ENCODE data around the gene SAMD8. TPM values are rescaled to one million over a fixed set of nuclear protein-coding genes. Genes with fewer than 3 reads are reported as not detected.
"Not testable (repeated sequence)": the region's sequence is repeated elsewhere in the genome, so short reads cannot be mapped to it uniquely, and the experiment has no call there.

The SAMD8 gene
- polyA plus RNA-seq, 1 donor = 12.3 TPM

- H3K4me3 ChIP-seq (ENCODE audit: low read length); H3K36me3 ChIP-seq (ENCODE audit: control insufficient read depth, insufficient read depth, low read length); H3K27ac ChIP-seq (ENCODE audit: low read length); H3K9me3 ChIP-seq (ENCODE audit: control insufficient read depth, low read depth, low read length); DNase-seq; H3K27me3 ChIP-seq (ENCODE audit: control insufficient read depth, insufficient read depth, low read length): not testable (repeated sequence)
- no CpG with 5 or more reads among the region's 14 CpGs for WGBS (ENCODE audit: insufficient coverage, low lambda C conversion rate)
- peaks cover 20% of the 10 kb centered on the region for H3K4me1 ChIP-seq (ENCODE audit: control insufficient read depth, insufficient read depth, low read length)
Observed at GRCh38 chr10:75206638-75207037, 95.2 kb downstream of the SAMD8 start.

- Histone ChIP-seq H3K27ac (ENCODE audit: low read length) (no peak overlapping the region), H3K9me3 (ENCODE audit: control insufficient read depth, low read depth, low read length) (no peaks in the 10 kb centered on the region), H3K27me3 (ENCODE audit: control insufficient read depth, insufficient read depth, low read length) (no peaks in the 10 kb centered on the region), H3K4me1 (ENCODE audit: control insufficient read depth, insufficient read depth, low read length) (peaks cover 20% of the 10 kb centered on the region), H3K4me3 (ENCODE audit: low read length) (no peak overlapping the region), H3K36me3 (ENCODE audit: control insufficient read depth, insufficient read depth, low read length) (peaks cover 2% of the 10 kb centered on the region)
- no peak for DNase-seq
- WGBS (ENCODE audit: insufficient coverage, low lambda C conversion rate) = 84% methylated on average over 2 of the region's 13 CpGs
Observed at GRCh38 chr10:75207079-75207856, 95.8 kb downstream of the SAMD8 start.

GRCh38 chr10:75207857-75208144, 96.3 kb downstream of the SAMD8 start:
- Histone ChIP-seq H3K27me3 (ENCODE audit: control insufficient read depth, insufficient read depth, low read length) (no peaks in the 10 kb centered on the region), H3K9me3 (ENCODE audit: control insufficient read depth, low read depth, low read length) (no peaks in the 10 kb centered on the region), H3K4me1 (ENCODE audit: control insufficient read depth, insufficient read depth, low read length) (peaks cover 22% of the 10 kb centered on the region), H3K36me3 (ENCODE audit: control insufficient read depth, insufficient read depth, low read length) (peaks cover 7% of the 10 kb centered on the region), H3K27ac (ENCODE audit: low read length) (peak overlapping the region; percentile 30), H3K4me3 (ENCODE audit: low read length) (no peak overlapping the region)
- WGBS (ENCODE audit: insufficient coverage, low lambda C conversion rate) = no CpG with 5 or more reads among the region's 1 CpG
- DNase-seq = peak; percentile 50 to 73

GRCh38 chr10:75208181-75208580, 96.7 kb downstream of the SAMD8 start:
- H3K27me3 ChIP-seq (ENCODE audit: control insufficient read depth, insufficient read depth, low read length) = no peaks in the 10 kb centered on the region
- H3K4me1 ChIP-seq (ENCODE audit: control insufficient read depth, insufficient read depth, low read length) = peaks cover 22% of the 10 kb centered on the region
- DNase-seq = no peak
- WGBS (ENCODE audit: insufficient coverage, low lambda C conversion rate) = no CpG with 5 or more reads among the region's 4 CpGs
- H3K9me3 ChIP-seq (ENCODE audit: control insufficient read depth, low read depth, low read length) = no peaks in the 10 kb centered on the region
- H3K36me3 ChIP-seq (ENCODE audit: control insufficient read depth, insufficient read depth, low read length) = peaks cover 10% of the 10 kb centered on the region
- H3K27ac ChIP-seq (ENCODE audit: low read length) = peak overlapping the region; percentile 30
- H3K4me3 ChIP-seq (ENCODE audit: low read length) = no peak overlapping the region

GRCh38 chr10:75209086-75209920, 97.8 kb downstream of the SAMD8 start:
- Histone ChIP-seq H3K9me3 (ENCODE audit: control insufficient read depth, low read depth, low read length) (no peaks in the 10 kb centered on the region), H3K4me3 (ENCODE audit: low read length) (peak overlapping the region; percentile 92), H3K36me3 (ENCODE audit: control insufficient read depth, insufficient read depth, low read length) (peaks cover 19% of the 10 kb centered on the region), H3K4me1 (ENCODE audit: control insufficient read depth, insufficient read depth, low read length) (peaks cover 22% of the 10 kb centered on the region), H3K27ac (ENCODE audit: low read length) (peak overlapping the region; percentile 98), H3K27me3 (ENCODE audit: control insufficient read depth, insufficient read depth, low read length) (no peaks in the 10 kb centered on the region)
- DNase-seq = no peak
- 95% methylated on average over 2 of the region's 16 CpGs for WGBS (ENCODE audit: insufficient coverage, low lambda C conversion rate)

GRCh38 chr10:75209921-75210281, 98.4 kb downstream of the SAMD8 start:
- peak; percentile 75 to 83 for DNase-seq
- no peaks in the 10 kb centered on the region for H3K27me3 ChIP-seq (ENCODE audit: control insufficient read depth, insufficient read depth, low read length)
- H3K4me3 ChIP-seq (ENCODE audit: low read length) = peak overlapping the region; percentile 92
- 0% methylated on average over 1 of the region's 19 CpGs for WGBS (ENCODE audit: insufficient coverage, low lambda C conversion rate)
- H3K36me3 ChIP-seq (ENCODE audit: control insufficient read depth, insufficient read depth, low read length) = peaks cover 25% of the 10 kb centered on the region
- H3K4me1 ChIP-seq (ENCODE audit: control insufficient read depth, insufficient read depth, low read length) = peaks cover 22% of the 10 kb centered on the region
- H3K9me3 ChIP-seq (ENCODE audit: control insufficient read depth, low read depth, low read length) = no peaks in the 10 kb centered on the region
- peak overlapping the region; percentile 98 for H3K27ac ChIP-seq (ENCODE audit: low read length)

- Histone ChIP-seq H3K27me3 (ENCODE audit: control insufficient read depth, insufficient read depth, low read length) (no peaks in the 10 kb centered on the region), H3K9me3 (ENCODE audit: control insufficient read depth, low read depth, low read length) (no peaks in the 10 kb centered on the region), H3K36me3 (ENCODE audit: control insufficient read depth, insufficient read depth, low read length) (peaks cover 30% of the 10 kb centered on the region), H3K27ac (ENCODE audit: low read length) (peak within 1 kb of the TSS; percentile 98), H3K4me1 (ENCODE audit: control insufficient read depth, insufficient read depth, low read length) (peaks cover 22% of the 10 kb centered on the region), H3K4me3 (ENCODE audit: low read length) (peak within 1 kb of the TSS; percentile 92)
- WGBS (ENCODE audit: insufficient coverage, low lambda C conversion rate) = no CpG with 5 or more reads among the region's 80 CpGs
- DNase-seq = peak; percentile 89 to 93
Observed at GRCh38 chr10:75210282-75211006, 99.0 kb downstream of the SAMD8 start, which contains the start of gene VDAC2. TSS of gene VDAC2 (plus strand) at chr10:75210796. CDS start at chr10:75211159, 363 bp downstream.

- Histone ChIP-seq H3K27me3 (ENCODE audit: control insufficient read depth, insufficient read depth, low read length) (no peaks in the 10 kb centered on the region), H3K4me3 (ENCODE audit: low read length) (peak overlapping the region; percentile 92), H3K36me3 (ENCODE audit: control insufficient read depth, insufficient read depth, low read length) (peaks cover 36% of the 10 kb centered on the region), H3K27ac (ENCODE audit: low read length) (peak overlapping the region; percentile 98), H3K9me3 (ENCODE audit: control insufficient read depth, low read depth, low read length) (no peaks in the 10 kb centered on the region), H3K4me1 (ENCODE audit: control insufficient read depth, insufficient read depth, low read length) (peaks cover 22% of the 10 kb centered on the region)
- WGBS (ENCODE audit: insufficient coverage, low lambda C conversion rate) = no CpG with 5 or more reads among the region's 38 CpGs
- DNase-seq = peak; percentile 38 to 85
Observed at GRCh38 chr10:75211007-75211691, 99.7 kb downstream of the SAMD8 start.

GRCh38 chr10:75212343-75212742, 100.9 kb downstream of the SAMD8 start:
- H3K9me3 ChIP-seq (ENCODE audit: control insufficient read depth, low read depth, low read length) = no peaks in the 10 kb centered on the region
- H3K27me3 ChIP-seq (ENCODE audit: control insufficient read depth, insufficient read depth, low read length) = no peaks in the 10 kb centered on the region
- DNase-seq = no peak
- WGBS (ENCODE audit: insufficient coverage, low lambda C conversion rate) = 90% methylated on average over 2 of the region's 6 CpGs
- H3K4me1 ChIP-seq (ENCODE audit: control insufficient read depth, insufficient read depth, low read length) = peaks cover 21% of the 10 kb centered on the region
- H3K4me3 ChIP-seq (ENCODE audit: low read length) = no peak overlapping the region
- no peak overlapping the region for H3K27ac ChIP-seq (ENCODE audit: low read length)
- H3K36me3 ChIP-seq (ENCODE audit: control insufficient read depth, insufficient read depth, low read length) = peaks cover 48% of the 10 kb centered on the region

GRCh38 chr10:75220274-75220673, 108.8 kb downstream of the SAMD8 start:
- Histone ChIP-seq H3K27me3 (ENCODE audit: control insufficient read depth, insufficient read depth, low read length) (no peaks in the 10 kb centered on the region), H3K36me3 (ENCODE audit: control insufficient read depth, insufficient read depth, low read length) (peaks cover 86% of the 10 kb centered on the region), H3K9me3 (ENCODE audit: control insufficient read depth, low read depth, low read length) (no peaks in the 10 kb centered on the region), H3K27ac (ENCODE audit: low read length) (no peak overlapping the region), H3K4me3 (ENCODE audit: low read length) (no peak overlapping the region), H3K4me1 (ENCODE audit: control insufficient read depth, insufficient read depth, low read length) (peaks cover 4% of the 10 kb centered on the region)
- DNase-seq = no peak
- WGBS (ENCODE audit: insufficient coverage, low lambda C conversion rate) = 100% methylated on average over 1 of the region's 4 CpGs
